Testis (tissue), 2 donors: ENCODE data around the gene NELFA.

Experiments used
- CTCF ChIP-seq, 3 experiments: fragments of 450-650 bp in 2 of 3; fragments of 200-600 bp in 1 of 3; sonication (generic) in 1 of 3; IDR thresholded peaks; one replicate each; pipeline ENCODE4 v1.5.1; 2016 to 2019; ENCODE audit warnings: antibody characterized with exemption in 3 of 3, mild to moderate bottlenecking in 2 of 3, moderate library complexity in 1 of 3
- POLR2A ChIP-seq: fragments of 450-650 bp; IDR thresholded peaks from one replicate; pipeline ENCODE4 v1.6.1; 2017; ENCODE audit warnings: antibody characterized with exemption, mild to moderate bottlenecking, moderate library complexity

- no peak for TF ChIP-seq CTCF (IDR thresholded peaks at IDR 0.05)
- TF ChIP-seq POLR2A, result no peak
These were observed 737 bp downstream of the NELFA start for GRCh38 chr4:2007804-2008670.
